GM15510 (cell line): Measurements from ENCODE around the gene SLC39A10.

Experiments
- POLR2A ChIP-seq: IDR thresholded peaks from 3 replicates; pipeline ENCODE4 v1.6.1; 2011; ENCODE audit warnings: borderline replicate concordance; ENCODE audit not compliant: insufficient read length; ENCODE audit errors: extremely low read depth

Gene SLC39A10

GRCh38 chr2:195730912-195731311, 73.9 kb downstream of the SLC39A10 start:
- TF ChIP-seq POLR2A = no peak

- no peak for TF ChIP-seq POLR2A
Observed at GRCh38 chr2:195732574-195732973, 75.5 kb downstream of the SLC39A10 start.

GRCh38 chr2:195733831-195734230, 76.8 kb downstream of the SLC39A10 start:
- TF ChIP-seq POLR2A = no peak

GRCh38 chr2:195734395-195734794, 77.4 kb downstream of the SLC39A10 start:
- no peak for TF ChIP-seq POLR2A

- no peak for TF ChIP-seq POLR2A
Observed at GRCh38 chr2:195734931-195735330, 77.9 kb downstream of the SLC39A10 start.

- no peak for TF ChIP-seq POLR2A
Observed at GRCh38 chr2:195735347-195735746, 78.3 kb downstream of the SLC39A10 start.

GRCh38 chr2:195737511-195738325, 80.7 kb downstream of the SLC39A10 start:
- TF ChIP-seq POLR2A = no peak

- TF ChIP-seq POLR2A = no peak
Observed at GRCh38 chr2:195741191-195741590, 84.2 kb downstream of the SLC39A10 start.

GRCh38 chr2:195756218-195756942, 99.4 kb downstream of the SLC39A10 start:
- no peak for TF ChIP-seq POLR2A

GRCh38 chr2:195758846-195759245, 101.8 kb downstream of the SLC39A10 start:
- no peak for TF ChIP-seq POLR2A

- no peak for TF ChIP-seq POLR2A
Observed at GRCh38 chr2:195759877-195760276, 102.9 kb downstream of the SLC39A10 start.

GRCh38 chr2:195763866-195764265, 106.8 kb downstream of the SLC39A10 start:
- TF ChIP-seq POLR2A = no peak

- TF ChIP-seq POLR2A = no peak
Observed at GRCh38 chr2:195766691-195767090, 109.7 kb downstream of the SLC39A10 start.

- TF ChIP-seq POLR2A = no peak
Observed at GRCh38 chr2:195768431-195768830, 111.4 kb downstream of the SLC39A10 start.

- no peak for TF ChIP-seq POLR2A
Observed at GRCh38 chr2:195769975-195770374, 112.9 kb downstream of the SLC39A10 start.

GRCh38 chr2:195779491-195779890, 122.5 kb downstream of the SLC39A10 start:
- TF ChIP-seq POLR2A = no peak
